Subcutaneous preadipocyte (primary cell): ENCODE results near the gene ATP8B2. TPM values are rescaled to one million over a fixed set of nuclear protein-coding genes. Genes with fewer than 3 reads are reported as not detected.

Experiments
- small RNA-seq: library from RNA; depleted of rRNA; stranded (forward); fragments of <200 nt; gene quantifications from one replicate; pipeline ENCODE3, GENCODE V24; 2012
- total RNA-seq: library from RNA; depleted of rRNA; stranded (reverse); fragments of >200 nt; gene quantifications from 2 replicates; pipeline ENCODE4 v1.2.3, GENCODE V29; 2012

Gene ATP8B2
- 144 and 149 TPM in 2 replicates for total RNA-seq

GRCh38 chr1:154324669-154325582, at the start of gene ATP8B2:
TSS of gene ATP8B2 (plus strand) at chr1:154325525. CDS start at chr1:154328142, 2,617 bp downstream.

GRCh38 chr1:154320882-154321608, 4.3 kb upstream of the ATP8B2 start, which contains the start of gene AQP10:
TSS of gene AQP10 (plus strand) at chr1:154321093. CDS start at chr1:154321156, 63 bp downstream.

Small RNA genes within 50 kb of the gene (small RNA-seq; reads per million reads assigned to genes)
- not detected for gene RF00273
- not detected for gene RNU6-121P
- not detected for gene RNU6-239P
- not detected for gene RNU7-57P

Other genes with a start within 250 kb of the ATP8B2 start
- gene NUP210L, start 170.5 kb upstream of the ATP8B2 start, total RNA-seq = under 0.01 TPM in 2 replicates
- gene TPM3, start 133.4 kb upstream of the ATP8B2 start, total RNA-seq = 401 and 557 TPM in 2 replicates
- not detected in 2 replicates for gene CFAP141, start 119.2 kb upstream of the ATP8B2 start, total RNA-seq
- 94.1 and 129 TPM in 2 replicates for gene UBAP2L, start 104.6 kb upstream of the ATP8B2 start, total RNA-seq
- 88.6 and 95.0 TPM in 2 replicates for gene HAX1, start 52.9 kb upstream of the ATP8B2 start, total RNA-seq
- not detected in 2 replicates for gene AQP10, start 4.4 kb upstream of the ATP8B2 start, total RNA-seq
- gene IL6R, start 79.8 kb downstream of the ATP8B2 start, total RNA-seq = 13.6 and 21.1 TPM in 2 replicates
- not detected in 2 replicates for gene TDRD10, start 176.7 kb downstream of the ATP8B2 start, total RNA-seq
- under 0.01 TPM in 1 of 2 replicates, not detected in the other for gene SHE, start 176.9 kb downstream of the ATP8B2 start, total RNA-seq
- 14.7 and 20.5 TPM in 2 replicates for gene UBE2Q1, start 233.1 kb downstream of the ATP8B2 start, total RNA-seq
- under 0.01 TPM in 1 of 2 replicates, not detected in the other for gene CHRNB2, start 242.3 kb downstream of the ATP8B2 start, total RNA-seq